ENCODE results near the gene CADM1. TPM values are rescaled to one million over a fixed set of nuclear protein-coding genes. Genes with fewer than 3 reads are reported as not detected.

Gene CADM1
- total RNA-seq, 1 donor from 2014 or later: 32.0 TPM

- no peak for DNase-seq
These were observed 224.1 kb downstream of the CADM1 start for GRCh38 chr11:115279813-115280761.

- DNase-seq: no peak
These were observed 227.4 kb downstream of the CADM1 start for GRCh38 chr11:115276799-115277198.

GRCh38 chr11:115276191-115276590, 228.0 kb downstream of the CADM1 start:
- no peak for DNase-seq

GRCh38 chr11:115275045-115275444, 229.2 kb downstream of the CADM1 start:
- no peak for DNase-seq

- DNase-seq: no peak
These were observed 231.3 kb downstream of the CADM1 start for GRCh38 chr11:115272925-115273324.

GRCh38 chr11:115271643-115272042, 232.6 kb downstream of the CADM1 start:
- DNase-seq: no peak

- no peak for DNase-seq
These were observed 234.8 kb downstream of the CADM1 start for GRCh38 chr11:115269191-115269950.

GRCh38 chr11:115267871-115268270, 236.3 kb downstream of the CADM1 start:
- DNase-seq: no peak

GRCh38 chr11:115267238-115267781, 236.9 kb downstream of the CADM1 start:
- no peak for DNase-seq

- no peak for DNase-seq
These were observed 238.1 kb downstream of the CADM1 start for GRCh38 chr11:115266066-115266639.

GRCh38 chr11:115263799-115264656, 240.2 kb downstream of the CADM1 start:
- DNase-seq: no peak

GRCh38 chr11:115258216-115258615, 246.0 kb downstream of the CADM1 start:
- no peak for DNase-seq

GRCh38 chr11:115257678-115258077, 246.5 kb downstream of the CADM1 start:
- DNase-seq: no peak

- DNase-seq: no peak
These were observed 246.9 kb downstream of the CADM1 start for GRCh38 chr11:115257270-115257669.

- no peak for DNase-seq
These were observed 247.6 kb downstream of the CADM1 start for GRCh38 chr11:115256397-115257197.

GRCh38 chr11:115255006-115255762, 249.0 kb downstream of the CADM1 start:
- DNase-seq: no peak

- DNase-seq: no peak
These were observed 253.1 kb downstream of the CADM1 start for GRCh38 chr11:115251126-115251525.

- no peak for DNase-seq
These were observed 255.1 kb downstream of the CADM1 start for GRCh38 chr11:115249061-115249578.

- DNase-seq: no peak
These were observed 256.3 kb downstream of the CADM1 start for GRCh38 chr11:115247953-115248352.

- DNase-seq: no peak
These were observed 256.9 kb downstream of the CADM1 start for GRCh38 chr11:115247361-115247760.

Data from skin of body (tissue), 2 donors.